GM12878 (cell line): ENCODE measurements around the gene ETHE1. TPM values are rescaled to one million over a fixed set of nuclear protein-coding genes. Genes with fewer than 3 reads are reported as not detected.

Source experiments
- ATAC-seq: fragments of 200-7000 bp; cut with Tn5 transposase; 3 replicates; pipeline ENCODE4 v1.9.1; 2020; ENCODE audit warnings: mild to moderate bottlenecking, moderate library complexity
- BruUV-seq: library from RNA; stranded (reverse); fragments of 400-500 nt; replicated peaks from 2 replicates; lab custom pipeline; 2021; lab: Mats Ljungman, UMichigan
- CTCF ChIA-PET: fragments of 300-600 bp; sonication (Branson Sonifier 250); formaldehyde crosslinking; extraction: SDS; loops from one replicate; lab custom pipeline; 2021; ENCODE audit warnings: inconsistent platforms; lab: Yijun Ruan, JAX
- POLR2A ChIA-PET: fragments of 350-600 bp; formaldehyde crosslinking; extraction: SDS; loops from one replicate; lab custom pipeline; 2021; ENCODE audit warnings: inconsistent platforms; lab: Charles Lee
- RAD21 ChIA-PET: fragments of 300-600 bp; sonication (Branson Sonifier 250); formaldehyde crosslinking; loops from one replicate; lab custom pipeline; 2023; ENCODE audit warnings: antibody characterized with exemption; ENCODE audit not compliant: unreplicated experiment; lab: Charles Lee
- SMC1A ChIA-PET: fragments of 300-600 bp; sonication (Branson Sonifier 250); formaldehyde crosslinking; loops from one replicate; lab custom pipeline; 2023; ENCODE audit not compliant: unreplicated experiment, uncharacterized antibody; lab: Charles Lee
- DNase-seq: peaks from one replicate; pipeline ENCODE4 v3.0.0-alpha.2; 2011; ENCODE audit warnings: low read depth, low spot score
- FAIRE-seq: peaks from 3 replicates; lab custom pipeline; 2011; peaks lifted over from hg19 to GRCh38; lab: Jason Lieb, UNC
- H2AFZ ChIP-seq: 2 replicates; pipeline ENCODE4 v1.6.0; 2011; ENCODE audit warnings: low read depth, low read length, control low read depth; ENCODE audit not compliant: control insufficient read depth
- H3K27ac ChIP-seq: 2 replicates; pipeline ENCODE4 v1.5.1; 2011; ENCODE audit warnings: control low read depth; ENCODE audit not compliant: control insufficient read depth, insufficient read depth
- H3K27me3 ChIP-seq, 2 experiments: replicated peaks in 1 of 2; 2 replicates each; pipeline versions ENCODE4 v1.6.0 to v1.6.1; 2011; ENCODE audit warnings: low read length in 1 of 2; ENCODE audit not compliant: control insufficient read depth in 2 of 2, insufficient read depth in 2 of 2
- H3K36me3 ChIP-seq, 2 experiments: 2 replicates each; pipeline ENCODE4 v1.5.1; 2011; ENCODE audit warnings: low read length in 1 of 2; ENCODE audit not compliant: control insufficient read depth in 2 of 2, insufficient read depth in 2 of 2
- H3K4me1 ChIP-seq: 2 replicates; pipeline ENCODE4 v1.6.1; 2011; ENCODE audit warnings: mild to moderate bottlenecking, low read length, moderate library complexity, mixed read lengths; ENCODE audit not compliant: control insufficient read depth, insufficient read depth
- H3K4me2 ChIP-seq: 2 replicates; pipeline ENCODE4 v1.6.0; 2011; ENCODE audit warnings: control low read depth; ENCODE audit not compliant: control insufficient read depth, insufficient read depth
- H3K4me3 ChIP-seq: fragments of 200-600 bp; sonication (generic); 2 replicates; pipeline ENCODE4 v1.5.1; 2016
- H3K79me2 ChIP-seq: 2 replicates; pipeline ENCODE4 v1.6.0; 2011; ENCODE audit warnings: low read length; ENCODE audit not compliant: control insufficient read depth, insufficient read depth
- H3K9ac ChIP-seq: 2 replicates; pipeline ENCODE4 v1.8.0; 2011; ENCODE audit warnings: low read length, control low read depth, mixed read lengths; ENCODE audit not compliant: control insufficient read depth, insufficient read depth
- H3K9me3 ChIP-seq: replicated peaks from 3 replicates; pipeline ENCODE4 v1.5.1; 2011; ENCODE audit warnings: mild to moderate bottlenecking, low read length; ENCODE audit not compliant: control insufficient read depth, insufficient read depth
- H4K20me1 ChIP-seq: 2 replicates; pipeline ENCODE4 v1.6.0; 2011; ENCODE audit not compliant: control insufficient read depth, insufficient read depth
- ASH2L ChIP-seq: fragments of 300-600, 200-600 bp; sonication (generic); IDR thresholded peaks from 2 replicates; pipeline ENCODE4 v1.6.1; 2017; ENCODE audit warnings: low read depth, mild to moderate bottlenecking, borderline replicate concordance
- ATF2 ChIP-seq: IDR thresholded peaks from 2 replicates; pipeline ENCODE4 v1.6.1; 2012; ENCODE audit warnings: low read length, inconsistent platforms
- BCL11A ChIP-seq: IDR thresholded peaks from 2 replicates; pipeline ENCODE4 v1.6.1; 2011; ENCODE audit warnings: low read depth, low read length
- CHD4 ChIP-seq: fragments of 200-600 bp; sonication (generic); IDR thresholded peaks from 2 replicates; pipeline ENCODE4 v1.6.1; 2016; ENCODE audit warnings: mild to moderate bottlenecking
- CREB1 ChIP-seq: IDR thresholded peaks from 2 replicates; pipeline ENCODE4 v1.6.1; 2012; ENCODE audit warnings: low read depth, mild to moderate bottlenecking, inconsistent platforms
- EP300 ChIP-seq, 2 experiments: fragments of 150-350 bp in 1 of 2; IDR thresholded peaks; 2 replicates each; pipeline ENCODE4 v1.6.1; 2011 to 2012; ENCODE audit warnings: low read depth in 2 of 2, low read length in 2 of 2, borderline replicate concordance in 1 of 2, improper control_type of control experiment in 1 of 2, inconsistent platforms in 1 of 2; ENCODE audit not compliant: control insufficient read depth in 1 of 2
- FOXM1 ChIP-seq: IDR thresholded peaks from 2 replicates; pipeline ENCODE4 v1.6.1; 2012; ENCODE audit warnings: low read depth, mild to moderate bottlenecking, inconsistent platforms, low read length, moderate library complexity
- IRF3 ChIP-seq: fragments of 450-650 bp; IDR thresholded peaks from 2 replicates; pipeline ENCODE4 v1.6.1; 2014; ENCODE audit warnings: mild to moderate bottlenecking
- NR2C1 ChIP-seq: fragments of 450-650 bp; IDR thresholded peaks from 2 replicates; pipeline ENCODE4 v1.6.1; 2017; ENCODE audit warnings: antibody characterized with exemption, mild to moderate bottlenecking, moderate library complexity
- POU2F2 ChIP-seq: IDR thresholded peaks from 3 replicates; pipeline ENCODE4 v1.6.1; 2011; ENCODE audit warnings: low read depth, mild to moderate bottlenecking, low read length, borderline replicate concordance
- RB1 ChIP-seq: fragments of 450-650 bp; formaldehyde crosslinking; IDR thresholded peaks from 2 replicates; pipeline ENCODE4 v1.6.1; 2017; ENCODE audit warnings: mild to moderate bottlenecking, borderline replicate concordance
- SIN3A ChIP-seq: IDR thresholded peaks from 2 replicates; pipeline ENCODE4 v1.6.1; 2012; ENCODE audit warnings: low read depth, low read length, improper control_type of control experiment
- STAT3 ChIP-seq: IDR thresholded peaks from 2 replicates; pipeline ENCODE4 v1.6.1; 2011; ENCODE audit warnings: low read depth, low read length, improper control_type of control experiment
- TCF7 ChIP-seq: IDR thresholded peaks from 2 replicates; pipeline ENCODE4 v1.6.1; 2014; ENCODE audit warnings: antibody characterized with exemption, borderline replicate concordance
- ZBTB11 ChIP-seq: fragments of 450-650 bp; formaldehyde crosslinking; IDR thresholded peaks from 2 replicates; pipeline ENCODE4 v1.5.0; 2022; ENCODE audit warnings: mild to moderate bottlenecking, missing genetic modification characterization
- ZNF207 ChIP-seq: fragments of 450-650 bp; IDR thresholded peaks from 2 replicates; pipeline ENCODE4 v1.6.1; 2014; ENCODE audit warnings: antibody characterized with exemption, mild to moderate bottlenecking, borderline replicate concordance
- ZNF274 ChIP-seq: IDR thresholded peaks from one replicate; pipeline ENCODE4 v1.8.0; 2011; ENCODE audit not compliant: insufficient read length, insufficient read depth
- WGBS: methylation state at CpG from one replicate; pipeline ENCODE4 v1.1.6; 2016; ENCODE audit warnings: low lambda C conversion rate; ENCODE audit not compliant: insufficient replicate concordance, insufficient coverage; ENCODE audit errors: missing lambda C conversion rate; 5-methylcytosine and 5-hydroxymethylcytosine counted together
- in situ Hi-C: fragments of 300-500 bp; cut with MboI; formaldehyde crosslinking; loops from 9 replicates; pipeline ENCODE4 v1.14.3; 2018; ENCODE audit warnings: mixed read lengths
- intact Hi-C: fragments of 100-400 bp; cut with micrococcal nuclease; formaldehyde crosslinking; loops from one replicate; pipeline ENCODE4 v1.14.2; 2022; ENCODE audit not compliant: unreplicated experiment
- polyA plus RNA-seq, 11 experiments: library from polyadenylated mRNA; depleted of rRNA in 4 of 11; unstranded in 6 of 11; stranded (reverse) in 5 of 11; fragments of >200 nt; fragmentation: Nextera tagmentation in 4 of 11; fragmentation: Illumina TruSeq in 1 of 11; extraction: Ambion mirVana in 4 of 11; extraction: Trizol in 1 of 11; gene quantifications; 1 replicate in 1 of 11; 2 replicates in 10 of 11; pipeline versions ENCODE4 v1.2.1 to v1.2.3, GENCODE V29; 2011 to 2016; ENCODE audit warnings: inconsistent platforms in 2 of 11, missing spikeins in 2 of 11, low read depth in 1 of 11
- total RNA-seq, 4 experiments: library from RNA; depleted of rRNA in 3 of 4; stranded (reverse); fragments of >200 nt in 3 of 4; fragmentation: Illumina TruSeq in 1 of 4; extraction: Trizol in 1 of 4; gene quantifications; 2 replicates each; pipeline versions ENCODE4 v1.2.1 to v1.2.3, GENCODE V29; 2013 to 2021

The ETHE1 gene
- total and polyA plus RNA-seq, 10 of the 15 experiments (the other 5 are each of a cell fraction or from before 2014, with no cell fraction given): 22.1 to 155 (median 52.7) TPM

DNA sequence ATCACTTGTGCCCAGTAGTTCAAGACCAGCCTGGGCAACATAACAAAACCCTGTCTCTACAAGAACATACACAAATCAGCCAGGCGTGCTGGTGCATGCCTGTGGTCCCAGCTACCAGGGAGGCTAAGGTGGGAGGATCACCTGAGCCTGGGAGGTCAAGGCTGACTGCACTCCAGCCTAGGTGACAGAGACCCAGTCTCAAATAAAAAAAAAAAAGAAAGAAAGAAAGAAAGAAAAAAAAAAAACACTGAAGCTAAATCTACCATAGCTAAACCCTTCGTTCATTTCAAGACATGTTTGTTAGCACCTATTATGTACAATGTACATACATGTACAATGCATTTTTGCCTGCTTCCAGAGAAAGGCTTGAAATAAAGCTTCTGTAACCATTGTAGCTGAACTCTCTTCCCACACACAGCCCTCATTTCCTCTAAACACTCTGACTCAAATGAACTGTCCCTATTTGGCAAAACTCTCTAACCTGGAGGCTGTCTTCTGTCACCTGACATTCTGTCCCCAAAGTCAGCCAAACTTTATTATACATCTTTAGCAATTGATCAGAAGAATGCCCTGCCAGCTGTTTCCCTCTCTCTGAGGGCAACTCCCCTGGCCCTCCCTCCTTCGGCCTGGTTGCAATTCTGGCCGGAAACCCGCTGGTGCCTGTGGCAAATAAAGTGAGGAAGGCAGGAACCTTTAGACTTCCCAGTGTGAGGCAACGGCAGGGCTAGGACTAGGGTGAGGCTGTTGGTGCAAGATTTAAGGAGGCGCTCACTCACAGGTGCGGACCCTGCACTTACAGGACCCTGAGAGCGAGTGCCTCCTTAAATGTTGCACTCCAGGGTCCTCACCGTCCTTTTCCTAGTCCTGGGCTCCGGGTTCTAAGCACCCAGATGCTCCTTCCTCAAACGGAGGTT is 1.8 kb downstream of the ETHE1 start:
- Histone ChIP-seq H3K79me2 (peaks cover 12% of the 10 kb centered on the region), H3K4me1 (peaks cover 3% of the 10 kb centered on the region; the same call in 1 of the 2 replicates), H3K36me3 (no peaks in the 10 kb centered on the region; a peak in 1 of 4 replicates), H2AFZ (peak overlapping the region; percentile 76), H4K20me1 (no peaks in the 10 kb centered on the region), H3K9ac (peak overlapping the region; percentile 55), H3K27ac (peak overlapping the region; percentile 65), H3K9me3 (no peaks in the 10 kb centered on the region), H3K4me3 (peak overlapping the region; percentile 91), H3K4me2 (peak overlapping the region; percentile 85), H3K27me3 (no peaks in the 10 kb centered on the region)
- ChIA-PET SMC1A (interaction anchor here (0.8 to 3.4 kb wide), 10 partner anchors 10 to 254 kb away, joined by 3 to 22 read pairs (median 6); partner anchors contain the start of genes IRGQ, PHLDB3 and ZNF576), CTCF (interaction anchor here (0.6 to 9.3 kb wide), 13 partner anchors 10 to 1086 kb away, joined by 3 to 393 read pairs (median 5); partner anchors contain the start of genes IRGQ, PHLDB3 and ZNF576), RAD21 (interaction anchor here (0.7 to 3.5 kb wide), 7 partner anchors 8 to 220 kb away, joined by 3 to 29 read pairs (median 5); partner anchors contain the start of genes IRGQ, PHLDB3, ZNF575 and ZNF576), POLR2A (interaction anchor here (0.6 to 2.9 kb wide), 9 partner anchors 8 to 143 kb away, joined by 3 to 13 read pairs (median 5); partner anchors contain the start of genes IRGQ, XRCC1, ZNF575 and ZNF576)
- in situ Hi-C loops (loop anchor here (5.0 kb wide), 1 partner anchor 78 kb away; no protein-coding TSS in a partner anchor), intact Hi-C loops (no loop called here)
- WGBS: 4% methylated on average over 12 of the region's 12 CpGs
- peak; percentile 44 for DNase-seq
- ATAC-seq: peak; percentile 71
- no TSS peak for BruUV-seq
- FAIRE-seq: peak; percentile 90
- TF ChIP-seq ATF2 (no peak), IRF3 (no peak), ASH2L (no peak), FOXM1 (no peak), TCF7 (no peak), STAT3 (no peak), NR2C1 (no peak), ZBTB11 (CRISPR knock-in tag) (no peak), POU2F2 (no peak), ZNF274 (no peak), EP300 (IDR thresholded peaks at IDR 0.05; ENCODE audit: borderline replicate concordance in 1 of 2, control insufficient read depth in 1 of 2, low read depth in 2 of 2, low read length in 2 of 2) (no peak), CHD4 (no peak), BCL11A (no peak), CREB1 (no peak), RB1 (no peak), ZNF207 (no peak), SIN3A (no peak)
